OCI-LY1 (cell line): Measurements from ENCODE around the gene LTBP4.

ENCODE experiments used
- EZH2 ChIP-seq: fragments of 200-600 bp; sonication (generic), shearing (Covaris generic); IDR thresholded peaks from 2 replicates; pipeline ENCODE4 v1.8.0; 2017; ENCODE audit warnings: borderline replicate concordance, mixed run types, mild to moderate bottlenecking, antibody characterized with exemption, low read length, moderate library complexity, mixed read lengths
- TF ChIP-seq, protein P1 (sequence below): fragments of 200-600 bp; sonication (generic), shearing (Covaris generic); IDR thresholded peaks from 2 replicates; pipeline ENCODE4 v1.5.1; 2017; ENCODE audit warnings: mild to moderate bottlenecking, antibody characterized with exemption, low read length, moderate library complexity, mixed read lengths

DNA sequence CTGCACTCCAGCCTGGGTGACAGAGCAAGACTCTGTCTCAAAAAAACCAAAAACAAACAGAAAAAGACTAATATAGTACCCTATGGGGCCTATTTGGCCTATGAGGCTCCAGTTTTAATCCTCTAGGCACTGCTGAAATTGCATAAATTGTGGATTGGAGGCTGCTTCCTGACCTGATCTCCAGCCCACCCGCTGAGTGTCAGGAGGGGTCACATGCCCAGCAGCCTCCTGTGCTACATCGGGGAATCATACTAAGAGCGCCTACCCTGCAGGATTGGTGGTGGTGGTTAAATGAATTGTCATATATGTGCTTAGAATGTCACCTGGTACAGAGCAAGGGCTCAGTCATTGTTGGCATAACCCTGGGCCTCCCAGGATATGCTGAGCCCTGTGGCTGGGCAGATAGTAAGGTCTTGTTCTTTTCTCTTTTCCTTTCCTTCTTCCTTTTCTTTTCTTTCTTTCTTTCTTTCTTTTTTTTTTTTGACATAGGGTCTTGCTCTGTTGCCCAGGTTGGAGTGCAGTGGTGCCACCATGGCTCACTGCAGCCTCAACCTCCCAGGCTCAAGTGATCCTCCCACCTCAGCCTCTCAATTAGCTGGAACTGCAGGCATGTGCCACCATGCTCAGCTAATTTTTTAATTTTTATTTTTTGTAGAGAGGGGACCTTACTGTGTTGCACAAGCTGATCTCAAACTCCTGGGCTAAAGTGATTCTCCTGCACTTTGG is 31.3 kb downstream of the LTBP4 start:
- TF ChIP-seq, protein P1, sequence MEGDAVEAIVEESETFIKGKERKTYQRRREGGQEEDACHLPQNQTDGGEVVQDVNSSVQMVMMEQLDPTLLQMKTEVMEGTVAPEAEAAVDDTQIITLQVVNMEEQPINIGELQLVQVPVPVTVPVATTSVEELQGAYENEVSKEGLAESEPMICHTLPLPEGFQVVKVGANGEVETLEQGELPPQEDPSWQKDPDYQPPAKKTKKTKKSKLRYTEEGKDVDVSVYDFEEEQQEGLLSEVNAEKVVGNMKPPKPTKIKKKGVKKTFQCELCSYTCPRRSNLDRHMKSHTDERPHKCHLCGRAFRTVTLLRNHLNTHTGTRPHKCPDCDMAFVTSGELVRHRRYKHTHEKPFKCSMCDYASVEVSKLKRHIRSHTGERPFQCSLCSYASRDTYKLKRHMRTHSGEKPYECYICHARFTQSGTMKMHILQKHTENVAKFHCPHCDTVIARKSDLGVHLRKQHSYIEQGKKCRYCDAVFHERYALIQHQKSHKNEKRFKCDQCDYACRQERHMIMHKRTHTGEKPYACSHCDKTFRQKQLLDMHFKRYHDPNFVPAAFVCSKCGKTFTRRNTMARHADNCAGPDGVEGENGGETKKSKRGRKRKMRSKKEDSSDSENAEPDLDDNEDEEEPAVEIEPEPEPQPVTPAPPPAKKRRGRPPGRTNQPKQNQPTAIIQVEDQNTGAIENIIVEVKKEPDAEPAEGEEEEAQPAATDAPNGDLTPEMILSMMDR: no peak
- TF ChIP-seq EZH2: no peak
